Ovary (tissue), 9 donors: ENCODE measurements around the gene NOC4L. TPM values are rescaled to one million over a fixed set of nuclear protein-coding genes. Genes with fewer than 3 reads are reported as not detected.
"Not testable (repeated sequence)": the region's sequence is repeated elsewhere in the genome, so short reads cannot be mapped to it uniquely, and the experiment has no call there.

Source experiments
- DNase-seq, 5 donors: peaks; one replicate each; pipeline ENCODE4 v3.0.0-alpha.2; 2019 to 2020
- H3K27ac ChIP-seq, 2 donors: fragments of 200-600 bp; one replicate each; pipeline versions ENCODE4 v1.5.1 to v1.8.0; 2019 to 2022
- H3K27me3 ChIP-seq: fragments of 200-600 bp; one replicate; pipeline ENCODE4 v1.8.0; 2022
- H3K36me3 ChIP-seq: fragments of 200-600 bp; sonication (generic); one replicate; pipeline ENCODE4 v1.5.1; 2019
- H3K4me1 ChIP-seq: one replicate; pipeline ENCODE4 v1.8.1; 2013; ENCODE audit warnings: mild to moderate bottlenecking, moderate library complexity; ENCODE audit not compliant: insufficient read depth
- H3K4me3 ChIP-seq: fragments of 200-600 bp; sonication (generic); one replicate; pipeline ENCODE4 v1.5.1; 2017
- H3K9me3 ChIP-seq, 2 donors: fragments of 200-600 bp in 1 of 2; sonication (generic) in 1 of 2; one replicate each; pipeline versions ENCODE4 v1.5.1 to v1.8.1; 2013 to 2019; ENCODE audit warnings: mild to moderate bottlenecking in 1 of 2, moderate library complexity in 1 of 2
- CTCF ChIP-seq, 3 donors: fragments of 450-650 bp in 2 of 3; fragments of 200-600 bp in 1 of 3; IDR thresholded peaks; one replicate each; pipeline versions ENCODE4 v1.5.1 to v1.8.0; 2016 to 2022; ENCODE audit warnings: antibody characterized with exemption in 3 of 3, mild to moderate bottlenecking in 1 of 3
- EP300 ChIP-seq: sonication (generic); formaldehyde crosslinking; IDR thresholded peaks from one replicate; pipeline ENCODE4 v1.6.1; 2017; ENCODE audit warnings: antibody characterized with exemption
- POLR2A ChIP-seq: fragments of 450-650 bp; IDR thresholded peaks from one replicate; pipeline ENCODE4 v1.6.1; 2017; ENCODE audit warnings: antibody characterized with exemption, mild to moderate bottlenecking, moderate library complexity
- WGBS, 3 donors: extraction: QIAGEN DNeasy Blood & Tissue Kit in 1 of 3; methylation state at CpG; one replicate each; pipeline versions ENCODE4 v1.1.5 to v1.1.7; 2013 to 2017; 5-methylcytosine and 5-hydroxymethylcytosine counted together
- intact Hi-C, 4 donors: fragments of 100-400 bp; cut with DNase I; formaldehyde crosslinking; loops; one replicate each; pipeline versions ENCODE4 v1.11.0 to v1.15.1; 2022 to 2023
- polyA plus RNA-seq, 2 donors: library from polyadenylated mRNA; stranded (reverse); fragments of 200-250 nt in 1 of 2; fragments of 350-450 nt in 1 of 2; fragmentation: Illumina TruSeq in 1 of 2; extraction: RNeasy Lipid Tissue Mini Kit (QIAGEN cat#74804) in 1 of 2; gene quantifications; one replicate each; pipeline ENCODE4 v1.2.3, GENCODE V29; 2013 to 2014
- total RNA-seq, 7 donors: library from RNA; depleted of rRNA in 2 of 7; stranded (reverse); fragments of >200 nt in 2 of 7; fragmentation: NEBNext Ultra II Directional in 3 of 7; extraction: Animal tissue kit (Norgen Biotek cat#: 25700) in 3 of 7; gene quantifications; one replicate each; pipeline versions ENCODE4 v1.1.0 to v1.2.4, GENCODE V29; 2016 to 2023
- donor health status: DM: no; HTN: no; CAD: no; lungs with moderate emphysema.
- donor health status: DM: no; HTN: no; CAD: no.
- donor health status: Bipolar disorder and iron deficiency.
- donor health status: DM: yes; HTN: yes; CAD: no.
- donor health status: DM: no; HTN: no; CAD: no.
- donor health status: DM: yes; HTN: yes; CAD: no.

Gene NOC4L
- total and polyA plus RNA-seq, 9 donors = 1.2 to 24.6 (median 18.5) TPM

GRCh38 chr12:132100306-132101065 lies 43.8 kb upstream of the NOC4L start:
- TF ChIP-seq POLR2A (no peak), CTCF (IDR thresholded peaks at IDR 0.05) (no peak), EP300 (no peak)
- no peak for DNase-seq
- Histone ChIP-seq H3K4me3 (no peak overlapping the region), H3K4me1 (no peaks in the 10 kb centered on the region), H3K27me3 (no peaks in the 10 kb centered on the region), H3K27ac (no peak overlapping the region), H3K36me3 (no peaks in the 10 kb centered on the region), H3K9me3 (no peaks in the 10 kb centered on the region)
- 93 to 94% (median 93%) methylated on average over 13 of the region's 13 CpGs for WGBS, 3 donors
- intact Hi-C loops = no loop called here

DNA sequence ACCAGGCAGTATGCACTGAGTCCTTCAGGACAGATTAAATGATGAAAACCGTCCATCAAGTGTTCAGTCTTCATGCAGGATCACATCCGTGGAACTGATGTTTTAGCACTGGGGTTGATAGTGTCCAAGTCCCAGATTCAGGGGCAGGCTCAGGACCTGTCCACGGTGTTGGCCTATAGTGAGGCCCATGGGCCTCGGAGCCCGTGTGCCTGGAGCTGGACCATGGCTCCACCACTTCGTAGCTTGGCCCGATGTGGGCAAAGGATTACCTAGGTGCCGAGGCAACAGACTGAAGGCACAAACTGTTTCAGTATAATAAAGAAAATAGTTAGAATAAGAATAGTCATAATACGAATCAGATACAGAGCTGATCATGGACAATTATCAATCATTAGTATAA lies 42.0 kb upstream of the NOC4L start:
- Histone ChIP-seq H3K27ac (no peak overlapping the region), H3K4me1 (no peaks in the 10 kb centered on the region), H3K4me3 (no peak overlapping the region), H3K9me3 (no peaks in the 10 kb centered on the region), H3K36me3 (no peaks in the 10 kb centered on the region), H3K27me3 (no peaks in the 10 kb centered on the region)
- TF ChIP-seq EP300 (no peak), CTCF (IDR thresholded peaks at IDR 0.05) (no peak), POLR2A (no peak)
- no peak for DNase-seq
- intact Hi-C loops = no loop called here
- WGBS, 3 donors = 87 to 92% (median 91%) methylated on average over 9 of the region's 9 CpGs

GRCh38 chr12:132103072-132103471 lies 41.2 kb upstream of the NOC4L start:
- H3K9me3 ChIP-seq, H3K27ac ChIP-seq, H3K36me3 ChIP-seq, H3K4me1 ChIP-seq, H3K27me3 ChIP-seq, DNase-seq, H3K4me3 ChIP-seq, intact Hi-C loops: not testable (repeated sequence)
- 75 to 79% (median 76%) methylated on average over 14 of the region's 14 CpGs for WGBS, 3 donors

GRCh38 chr12:132103542-132104308 lies 40.5 kb upstream of the NOC4L start:
- WGBS, 3 donors = 90 to 95% (median 93%) methylated on average over 26 of the region's 26 CpGs

More at GRCh38 chr12:132103542-132104308, 40.5 kb upstream of the NOC4L start:
- intact Hi-C loops = no loop called here
- no peaks in the 10 kb centered on the region for H3K9me3 ChIP-seq
- DNase-seq = no peak
- no peak overlapping the region for H3K4me3 ChIP-seq
- H3K36me3 ChIP-seq = no peaks in the 10 kb centered on the region
- TF ChIP-seq CTCF (IDR thresholded peaks at IDR 0.05) = no peak
- no peak for TF ChIP-seq EP300
- no peak for TF ChIP-seq POLR2A
- no peaks in the 10 kb centered on the region for H3K4me1 ChIP-seq
- no peak overlapping the region for H3K27ac ChIP-seq
- no peaks in the 10 kb centered on the region for H3K27me3 ChIP-seq
